Stimulated activated CD4-positive, alpha-beta T cell treated with anti-CD3 and anti-CD28 coated beads, Interleukin-12 subunit alpha, Interleukin-12 subunit beta, amount 100 ng/mL, for 48 hours (primary cell): ENCODE measurements around the gene KRT73.

Experiments used
- DNase-seq, 3 donors: peaks; one replicate each; pipeline ENCODE4 v3.0.0-alpha.2; 2020; ENCODE audit warnings: low read depth in 2 of 3, low spot score in 1 of 3

KRT73 gene

GRCh38 chr12:52646613-52647012 lies 28.3 kb upstream of the KRT73 start:
- no peak for DNase-seq

- no peak for DNase-seq
These were observed 27.6 kb upstream of the KRT73 start for GRCh38 chr12:52645982-52646381.

- no peak for DNase-seq
These were observed 26.9 kb upstream of the KRT73 start for GRCh38 chr12:52645120-52645761.

GRCh38 chr12:52644078-52644415 lies 25.7 kb upstream of the KRT73 start:
- no peak for DNase-seq

DNA sequence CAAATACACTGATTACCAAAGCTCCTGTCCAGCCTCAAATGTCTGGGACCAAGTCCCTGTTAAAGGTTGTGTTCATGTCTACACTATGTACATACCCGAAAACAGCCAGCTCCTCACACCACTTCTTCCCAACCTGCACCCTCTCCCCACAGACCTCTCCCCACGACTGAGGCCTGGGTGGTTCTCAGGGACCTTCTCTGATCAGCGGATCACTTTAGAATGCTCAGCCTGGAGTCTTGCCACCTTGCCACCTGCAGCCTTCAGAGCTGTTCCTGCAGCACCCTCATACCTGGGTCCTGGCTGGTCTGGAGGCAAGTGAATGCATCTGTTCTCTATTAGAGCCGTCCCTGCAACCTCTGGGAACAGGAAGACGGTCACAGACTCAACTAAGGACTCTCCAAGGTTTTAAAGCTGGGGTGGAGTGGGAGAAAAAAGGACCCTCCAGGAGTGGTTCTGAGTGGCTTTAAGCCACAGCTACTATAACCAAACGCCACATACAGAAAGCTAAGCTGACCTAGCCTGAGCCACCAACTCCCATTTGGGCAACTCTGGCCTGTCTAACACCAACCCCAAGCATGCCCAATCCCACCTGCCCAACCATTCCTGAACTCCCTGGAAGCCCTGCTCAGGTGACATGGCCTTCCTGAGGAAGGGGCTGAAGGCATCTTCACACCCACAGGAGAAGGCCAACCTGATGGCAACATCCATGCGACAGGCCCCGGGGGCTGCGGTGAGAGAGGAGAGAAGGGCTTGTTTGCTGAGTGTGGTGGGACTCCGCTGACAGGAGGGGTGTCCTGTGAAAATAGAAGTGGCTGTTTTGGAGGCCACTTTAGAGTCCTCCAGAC lies 25.1 kb upstream of the KRT73 start:
- no peak for DNase-seq

DNA sequence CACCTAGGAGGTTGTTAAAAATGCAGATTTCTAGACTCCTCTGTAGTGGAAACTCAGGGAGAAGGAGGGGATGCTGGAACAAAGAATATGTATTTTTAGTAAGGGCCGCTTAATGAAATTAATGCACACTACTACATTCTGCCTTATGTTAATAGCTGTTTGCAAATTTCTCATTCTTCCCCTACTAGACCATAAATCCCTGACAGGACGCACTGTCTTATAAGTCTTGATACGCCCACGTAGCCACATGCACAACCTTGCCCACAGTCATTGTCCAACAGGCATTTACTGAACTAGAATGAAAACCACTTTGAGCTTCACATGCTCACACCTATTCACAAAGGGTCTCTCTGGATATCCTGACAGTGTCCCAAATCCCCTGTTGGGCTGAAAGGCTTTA lies 23.1 kb upstream of the KRT73 start:
- DNase-seq, result no peak

- no peak for DNase-seq
These were observed 18.9 kb upstream of the KRT73 start for GRCh38 chr12:52637299-52637698.

DNA sequence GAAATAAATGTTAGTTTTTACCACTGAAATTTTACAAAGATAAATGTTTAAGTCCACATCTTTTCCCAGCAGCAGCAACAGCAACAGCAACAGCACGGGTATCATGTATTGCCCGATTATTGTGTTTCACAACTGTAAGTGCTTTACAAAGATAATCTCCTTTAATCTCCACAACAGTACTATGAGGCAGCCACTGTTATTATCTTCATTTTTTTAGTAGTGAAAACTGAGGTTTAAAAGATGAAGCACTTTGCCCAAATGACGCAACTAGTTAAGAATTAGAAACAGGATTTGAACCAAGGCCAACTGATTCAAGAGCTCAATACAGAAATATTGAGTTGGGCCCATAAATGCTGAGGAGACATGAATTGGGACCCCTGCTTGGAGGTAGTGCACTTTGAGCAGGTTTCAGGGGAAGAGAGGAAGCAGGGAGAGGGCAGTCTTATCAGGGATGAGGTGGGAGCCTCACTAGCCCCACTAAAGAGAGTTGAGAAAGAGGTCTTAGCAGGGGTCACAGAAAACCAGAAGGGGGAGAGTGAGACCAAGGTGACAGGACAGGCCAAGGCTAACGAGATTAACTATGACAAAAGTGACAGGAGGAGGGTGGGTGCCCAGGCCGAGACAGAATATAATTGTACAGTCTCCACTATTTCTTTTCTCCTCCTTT lies 18.4 kb upstream of the KRT73 start:
- no peak for DNase-seq

DNA sequence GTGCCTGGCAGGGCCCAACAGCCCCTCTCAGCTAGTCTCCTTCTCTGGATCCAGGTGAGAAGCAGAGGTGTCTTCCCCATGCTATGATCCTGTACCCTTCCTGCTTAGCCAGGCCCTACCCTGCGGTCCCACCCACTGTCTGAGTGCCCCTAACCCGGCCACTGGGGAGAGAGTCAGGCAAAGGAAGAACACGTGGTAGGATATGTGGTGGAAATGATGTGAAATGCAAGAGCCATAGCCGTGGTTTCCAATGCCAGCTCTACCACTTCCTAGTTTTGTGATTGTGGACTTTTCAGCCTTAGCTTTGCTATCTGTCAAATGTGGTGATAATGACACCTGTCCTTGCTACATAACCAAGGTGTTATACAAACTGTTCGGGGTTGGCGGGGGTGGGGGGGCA lies 17.8 kb upstream of the KRT73 start:
- no peak for DNase-seq

GRCh38 chr12:52634266-52635056 lies 16.1 kb upstream of the KRT73 start:
- no peak for DNase-seq

DNA sequence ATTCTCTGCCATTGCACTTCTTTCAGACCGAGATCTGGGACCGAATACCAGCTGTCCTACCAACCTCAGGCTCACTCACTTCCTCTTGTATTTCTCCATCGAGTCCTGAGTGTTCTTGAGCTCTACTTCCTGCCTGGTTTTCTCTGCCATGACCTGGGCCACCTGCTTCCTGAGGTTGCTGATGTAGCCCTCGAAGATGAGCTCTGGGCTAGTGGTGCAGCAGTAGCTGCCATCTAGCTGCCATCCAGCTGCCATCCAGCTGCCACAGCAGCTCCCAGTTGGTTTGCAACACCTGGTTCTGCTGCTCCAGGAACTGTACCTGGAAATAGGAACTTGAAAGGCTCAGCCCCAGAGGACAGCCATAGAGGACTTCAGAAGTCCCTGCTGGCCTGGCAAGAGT lies 15.0 kb upstream of the KRT73 start:
- DNase-seq, result no peak

DNA sequence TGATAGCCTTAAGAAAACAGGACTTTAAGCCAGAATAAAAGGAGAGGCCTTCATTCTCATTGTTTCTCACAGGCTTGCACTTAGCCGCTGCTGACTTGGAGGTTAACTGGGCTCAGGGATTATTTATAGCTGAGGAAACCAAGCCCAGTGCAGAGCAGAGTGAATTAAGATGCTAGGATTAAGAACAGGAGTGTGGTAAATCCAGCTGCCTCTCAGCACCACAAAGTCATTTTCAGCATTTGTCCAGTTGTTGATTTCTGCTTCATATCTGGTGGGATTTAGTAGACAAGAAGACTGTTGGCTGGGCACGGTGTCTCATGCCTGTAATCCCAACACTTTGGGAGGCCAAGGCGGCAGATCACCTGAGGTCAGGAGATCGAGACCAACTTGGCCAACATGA lies 14.3 kb upstream of the KRT73 start:
- DNase-seq, result no peak

DNA sequence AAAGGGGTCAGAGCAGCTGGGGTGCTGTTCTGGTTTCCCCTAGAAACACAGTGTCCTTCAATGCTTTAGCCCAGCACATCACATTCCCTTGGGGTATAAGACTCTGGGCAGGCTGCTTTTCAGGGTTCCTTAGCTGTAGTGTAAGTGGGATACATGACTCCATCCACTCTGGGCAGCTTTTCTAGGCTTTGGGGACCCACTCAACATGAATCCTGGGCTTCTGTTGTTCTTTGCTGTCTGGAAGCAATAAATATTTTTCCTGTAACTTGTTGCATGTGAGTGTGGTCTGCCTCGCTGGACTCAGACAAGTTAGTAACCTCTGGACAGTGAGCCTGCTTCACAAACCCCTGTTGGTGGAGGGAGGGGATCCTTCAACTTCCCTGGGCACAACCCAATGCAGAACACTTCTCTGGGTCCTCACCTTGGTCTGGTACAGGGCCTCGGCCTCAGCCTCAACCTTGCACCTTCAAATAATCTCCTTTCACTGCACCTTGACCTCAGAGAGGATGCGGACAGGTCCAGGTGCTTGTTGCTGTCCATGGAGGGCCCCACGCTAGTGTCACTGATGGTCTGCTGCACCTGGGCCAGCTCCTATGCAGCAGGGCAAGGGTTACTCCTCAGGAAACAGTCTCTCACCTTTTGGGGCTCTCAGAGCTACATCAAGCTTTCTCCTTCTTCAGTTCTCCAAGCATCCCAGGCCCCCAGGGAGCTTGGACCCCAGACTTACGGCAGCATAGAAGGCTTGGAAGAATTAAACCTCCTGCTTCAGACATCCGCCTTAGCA lies 13.5 kb upstream of the KRT73 start:
- DNase-seq, result no peak

DNA sequence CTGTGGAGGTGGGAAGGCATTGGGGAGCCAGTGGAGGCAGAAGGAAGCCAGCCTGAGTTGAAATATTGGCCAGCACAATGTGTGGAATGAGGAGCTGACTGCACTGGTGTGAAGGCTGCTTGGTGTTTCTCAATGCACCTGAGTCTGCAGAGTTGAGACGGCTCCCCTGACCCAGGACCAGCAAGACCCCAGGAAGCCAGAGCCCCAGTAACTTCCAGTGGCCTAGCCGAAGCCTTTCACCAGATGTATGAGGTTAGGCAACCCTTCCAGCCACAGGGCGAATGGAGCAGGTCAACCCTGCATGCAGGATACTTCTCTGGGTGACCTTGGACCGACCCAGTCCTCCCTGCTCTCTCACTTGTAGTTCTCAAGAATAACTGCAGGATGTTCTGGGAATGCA lies 12.9 kb upstream of the KRT73 start:
- no peak for DNase-seq

- DNase-seq, result no peak
These were observed 12.3 kb upstream of the KRT73 start for GRCh38 chr12:52630599-52631200.

- no peak for DNase-seq
These were observed 11.7 kb upstream of the KRT73 start for GRCh38 chr12:52630008-52630500.

GRCh38 chr12:52629281-52630007 lies 11.1 kb upstream of the KRT73 start:
- DNase-seq, result no peak

DNA sequence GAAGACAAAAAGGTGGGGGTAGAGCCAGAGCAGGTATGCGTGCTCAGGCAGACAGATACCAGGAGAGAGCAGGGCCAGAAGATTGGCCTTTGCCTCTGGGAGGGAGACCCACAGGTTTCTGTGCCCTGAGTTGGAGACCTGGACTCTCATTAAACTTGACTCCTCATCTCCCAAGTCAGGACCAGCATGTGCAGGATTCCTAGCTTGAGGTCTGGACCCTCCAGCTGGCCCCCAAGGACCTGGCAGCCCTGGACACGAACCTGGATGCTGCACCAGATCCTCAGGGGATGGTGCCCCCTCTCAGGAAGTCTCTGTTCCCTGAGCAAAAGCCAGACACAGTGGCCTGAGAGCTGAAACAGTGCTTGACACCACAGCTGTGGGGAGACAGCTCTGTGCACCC lies 10.5 kb upstream of the KRT73 start:
- no peak for DNase-seq

- no peak for DNase-seq
These were observed 9.8 kb upstream of the KRT73 start for GRCh38 chr12:52628111-52628507.
